Adrenal gland (tissue), 12 donors: ENCODE measurements around the gene SPAG5. TPM values are rescaled to one million over a fixed set of nuclear protein-coding genes. Genes with fewer than 3 reads are reported as not detected.

Experiments
- DNase-seq, 7 donors: peaks; one replicate each; pipeline ENCODE4 v3.0.0-alpha.2; 2019 to 2020
- H3K27ac ChIP-seq, 5 donors: fragments of 200-600 bp; sonication (generic) in 4 of 5; 1 replicate in 3 of 5; 2 replicates in 2 of 5; pipeline versions ENCODE4 v1.5.1 to v1.8.0; 2016 to 2020; ENCODE audit warnings: mild to moderate bottlenecking in 1 of 5
- H3K27me3 ChIP-seq: fragments of 200-600 bp; 2 replicates; pipeline ENCODE4 v1.8.0; 2021
- H3K36me3 ChIP-seq, 2 donors: fragments of 200-600 bp; replicated peaks in 1 of 2; 1 replicate in 1 of 2; 2 replicates in 1 of 2; pipeline versions ENCODE4 v1.5.1 to v1.8.0; 2018 to 2022
- H3K4me1 ChIP-seq, 2 donors: fragments of 200-600 bp; replicated peaks in 1 of 2; 1 replicate in 1 of 2; 2 replicates in 1 of 2; pipeline versions ENCODE4 v1.5.1 to v1.8.0; 2018 to 2021
- H3K4me3 ChIP-seq, 4 donors: fragments of 200-600 bp; sonication (generic) in 3 of 4; one replicate each; pipeline ENCODE4 v1.5.1; 2016 to 2018
- H3K9me3 ChIP-seq, 3 donors: fragments of 200-600 bp; sonication (generic) in 1 of 3; replicated peaks in 1 of 3; 1 replicate in 2 of 3; 2 replicates in 1 of 3; pipeline versions ENCODE4 v1.5.1 to v1.8.0; 2016 to 2021
- CTCF ChIP-seq, 6 experiments: fragments of 450-650 bp in 4 of 6; fragments of 200-600 bp in 2 of 6; sonication (generic) in 1 of 6; IDR thresholded peaks; 1 replicate in 5 of 6; 2 replicates in 1 of 6; pipeline versions ENCODE4 v1.5.1 to v1.8.0; 2016 to 2021; ENCODE audit warnings: antibody characterized with exemption in 6 of 6, mild to moderate bottlenecking in 2 of 6, moderate library complexity in 1 of 6
- POLR2A ChIP-seq, 2 donors: fragments of 450-650 bp; IDR thresholded peaks; one replicate each; pipeline ENCODE4 v1.6.1; 2017; ENCODE audit warnings: antibody characterized with exemption in 2 of 2, mild to moderate bottlenecking in 2 of 2, moderate library complexity in 1 of 2
- WGBS, 4 donors: extraction: QIAGEN DNeasy Blood & Tissue Kit in 2 of 4; methylation state at CpG; one replicate each; pipeline versions ENCODE4 v1.1.5 to v1.1.7; 2013 to 2017; 5-methylcytosine and 5-hydroxymethylcytosine counted together
- intact Hi-C, 2 donors: fragments of 100-400 bp; cut with DNase I; formaldehyde crosslinking; loops; one replicate each; pipeline versions ENCODE4 v1.14.1 to v1.15.0; 2022 to 2023
- polyA plus RNA-seq, 3 donors: library from polyadenylated mRNA; stranded (reverse); fragments of 200-250 nt in 2 of 3; fragments of 350-450 nt in 1 of 3; fragmentation: Illumina TruSeq in 1 of 3; extraction: RNeasy Lipid Tissue Mini Kit (QIAGEN cat#74804) in 1 of 3; gene quantifications; one replicate each; pipeline ENCODE4 v1.2.3, GENCODE V29; 2013 to 2014
- total RNA-seq, 9 donors: library from RNA; depleted of rRNA in 4 of 9; stranded (reverse); fragments of >200 nt in 4 of 9; fragments of 120-200 nt in 1 of 9; fragmentation: NEBNext Ultra II Directional in 1 of 9; extraction: Animal tissue kit (Norgen Biotek cat#: 25700) in 1 of 9; gene quantifications; one replicate each; pipeline versions ENCODE4 v1.1.0 to v1.2.4, GENCODE V29; 2013 to 2023
- donor health status: healthy with polysubstance abuse.
- donor health status: Bipolar disorder and iron deficiency.
- donor health status: DM: yes; HTN: yes; CAD: no.
- donor health status: DM: no; HTN: no; CAD: no.
- donor health status: DM: no; HTN: no; CAD: no.
- donor health status: DM: yes; HTN: yes; CAD: no.

SPAG5 gene
- total and polyA plus RNA-seq, 12 donors: 0.97 to 35.6 (median 4.3) TPM

- intact Hi-C loops: no loop called here
- no peak overlapping the region for H3K4me3 ChIP-seq
- H3K4me1 ChIP-seq: peaks cover 13 to 25% of the 10 kb centered on the region in 2 donors
- 72 to 89% (median 84%) methylated on average over 3 of the region's 3 CpGs for WGBS, 4 donors
- no peak overlapping the region for H3K27ac ChIP-seq
- peaks cover 0 to 11% of the 10 kb centered on the region in 2 donors for H3K36me3 ChIP-seq
- H3K9me3 ChIP-seq: no peaks in the 10 kb centered on the region
- TF ChIP-seq CTCF (IDR thresholded peaks at IDR 0.05) (no peak), POLR2A (IDR thresholded peaks at IDR 0.05) (no peak)
- no peak for DNase-seq
- no peaks in the 10 kb centered on the region for H3K27me3 ChIP-seq
Measured at GRCh38 chr17:28567604-28568003, 31.2 kb downstream of the SPAG5 start.

- TF ChIP-seq POLR2A (IDR thresholded peaks at IDR 0.05) (no peak), CTCF (IDR thresholded peaks at IDR 0.05) (no peak)
- no peaks in the 10 kb centered on the region for H3K27me3 ChIP-seq
- WGBS, 4 donors: 81 to 94% (median 91%) methylated on average over 3 of the region's 3 CpGs
- H3K4me1 ChIP-seq: no peaks in the 10 kb centered on the region
- H3K36me3 ChIP-seq: peaks cover 0 to 51% of the 10 kb centered on the region in 2 donors
- no peak overlapping the region for H3K4me3 ChIP-seq
- DNase-seq: no peak
- H3K9me3 ChIP-seq: no peaks in the 10 kb centered on the region
- intact Hi-C loops: no loop called here
- no peak overlapping the region for H3K27ac ChIP-seq
Measured at GRCh38 chr17:28563475-28563874, 35.4 kb downstream of the SPAG5 start.

DNA sequence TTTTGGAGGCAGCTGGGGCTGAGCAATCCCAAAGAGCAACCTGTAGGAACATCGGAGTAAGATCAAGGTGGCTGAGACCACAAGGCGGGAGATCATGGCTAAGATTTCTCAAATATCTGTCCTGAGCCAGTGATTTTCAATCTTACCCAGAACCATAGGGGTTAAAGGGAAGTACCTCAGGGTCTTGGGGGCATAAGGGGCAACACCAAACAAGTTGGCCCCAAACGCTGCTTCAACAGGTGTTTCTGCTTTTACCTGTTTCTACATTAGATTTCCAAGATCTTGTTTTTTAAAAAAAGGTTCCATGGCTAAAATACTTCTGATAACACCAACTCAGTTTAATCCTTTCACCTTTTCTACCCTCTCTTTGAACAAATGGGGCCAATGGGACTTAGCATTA is 43.8 kb downstream of the SPAG5 start:
- Histone ChIP-seq H3K27ac (no peak overlapping the region), H3K4me3 (no peak overlapping the region), H3K4me1 (peaks cover 7 to 15% of the 10 kb centered on the region in 2 donors), H3K27me3 (no peaks in the 10 kb centered on the region), H3K36me3 (peaks cover 0 to 63% of the 10 kb centered on the region in 2 donors), H3K9me3 (no peaks in the 10 kb centered on the region)
- TF ChIP-seq CTCF (IDR thresholded peaks at IDR 0.05): no peak
- TF ChIP-seq POLR2A (IDR thresholded peaks at IDR 0.05): no peak
- 95 to 98% (median 97%) methylated on average over 3 of the region's 3 CpGs for WGBS, 4 donors
- DNase-seq: no peak
- intact Hi-C loops: no loop called here

GRCh38 chr17:28554565-28554964 is 44.3 kb downstream of the SPAG5 start:
- WGBS, 4 donors: 80 to 96% (median 83%) methylated on average over 5 to 6 of the region's 6 CpGs
- Histone ChIP-seq H3K36me3 (peaks cover 0 to 58% of the 10 kb centered on the region in 2 donors), H3K9me3 (no peaks in the 10 kb centered on the region), H3K4me1 (peaks cover 7 to 20% of the 10 kb centered on the region in 2 donors), H3K27me3 (no peaks in the 10 kb centered on the region), H3K4me3 (no peak overlapping the region), H3K27ac (no peak overlapping the region)
- intact Hi-C loops: no loop called here
- DNase-seq: no peak
- TF ChIP-seq POLR2A (IDR thresholded peaks at IDR 0.05) (no peak), CTCF (IDR thresholded peaks at IDR 0.05) (no peak)
